Brain microvascular endothelial cell (primary cell): ENCODE results near the gene CCDC82.

ENCODE experiments used
- DNase-seq: peaks from one replicate; pipeline ENCODE4 v3.0.0-alpha.2; 2020
- H3K27ac ChIP-seq: fragments of 250-450 bp; sonication (Bioruptor Pico); 2 replicates; pipeline ENCODE4 v1.5.1; 2020; ENCODE audit warnings: mild to moderate bottlenecking, moderate library complexity
- H3K27me3 ChIP-seq: fragments of 250-450 bp; sonication (Bioruptor Pico); replicated peaks from 2 replicates; pipeline ENCODE4 v1.5.1; 2020; ENCODE audit warnings: mild to moderate bottlenecking
- H3K36me3 ChIP-seq: fragments of 250-450 bp; sonication (Bioruptor Pico); replicated peaks from 2 replicates; pipeline ENCODE4 v1.5.1; 2020; ENCODE audit warnings: mild to moderate bottlenecking
- H3K4me3 ChIP-seq: 2 replicates; pipeline ENCODE4 v1.5.1; 2011; ENCODE audit warnings: low read depth, mild to moderate bottlenecking, control low read depth, low read length, moderate library complexity
- in situ Hi-C: cut with HindIII; loops from 2 replicates; pipeline ENCODE4 v1.10.0; 2017; ENCODE audit warnings: low sequenced_read_pairs, low pct_ligation_motif_present
- TF ChIP-seq, protein P1 (sequence below): IDR thresholded peaks from 2 replicates; pipeline ENCODE4 v1.5.1; 2011; ENCODE audit warnings: low read depth, mild to moderate bottlenecking, moderate library complexity, low read length, control low read depth, inconsistent platforms; ENCODE audit errors: missing control alignments

CCDC82 gene

DNA sequence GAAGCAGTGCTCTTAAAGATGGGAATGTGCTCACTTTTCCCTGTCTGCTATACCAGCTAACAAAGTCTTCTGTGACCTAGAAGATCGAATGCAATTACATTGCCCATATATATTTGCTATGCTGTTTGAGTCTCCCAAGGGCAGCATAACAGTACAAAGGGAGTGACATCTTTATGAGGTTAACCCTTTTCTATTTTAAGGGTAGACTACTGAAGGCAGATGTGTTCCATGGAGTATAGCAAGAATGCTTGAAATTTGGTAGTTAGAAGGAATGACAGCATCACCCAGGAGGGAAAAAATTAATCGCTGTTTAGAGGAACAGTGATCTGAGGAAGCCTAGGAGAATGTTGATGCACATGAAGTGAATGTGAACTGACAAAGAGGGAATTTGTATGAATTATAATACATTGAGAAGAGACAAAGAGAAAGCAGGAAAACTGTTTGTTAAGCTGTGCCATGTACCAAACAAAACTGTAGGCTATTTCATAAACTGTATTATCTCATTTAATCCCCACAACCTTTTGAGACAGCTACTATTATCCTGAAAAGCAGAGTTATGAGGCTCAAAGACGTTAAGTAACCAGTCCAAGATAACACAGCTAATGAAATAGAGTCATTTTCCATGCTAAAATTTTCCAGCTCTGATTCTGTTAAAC is 59.7 kb downstream of the CCDC82 start:
- no peak overlapping the region for H3K4me3 ChIP-seq
- DNase-seq, result no peak
- peaks cover 8% of the 10 kb centered on the region for H3K36me3 ChIP-seq
- H3K27ac ChIP-seq, result peak overlapping the region; percentile 54
- TF ChIP-seq, protein P1, sequence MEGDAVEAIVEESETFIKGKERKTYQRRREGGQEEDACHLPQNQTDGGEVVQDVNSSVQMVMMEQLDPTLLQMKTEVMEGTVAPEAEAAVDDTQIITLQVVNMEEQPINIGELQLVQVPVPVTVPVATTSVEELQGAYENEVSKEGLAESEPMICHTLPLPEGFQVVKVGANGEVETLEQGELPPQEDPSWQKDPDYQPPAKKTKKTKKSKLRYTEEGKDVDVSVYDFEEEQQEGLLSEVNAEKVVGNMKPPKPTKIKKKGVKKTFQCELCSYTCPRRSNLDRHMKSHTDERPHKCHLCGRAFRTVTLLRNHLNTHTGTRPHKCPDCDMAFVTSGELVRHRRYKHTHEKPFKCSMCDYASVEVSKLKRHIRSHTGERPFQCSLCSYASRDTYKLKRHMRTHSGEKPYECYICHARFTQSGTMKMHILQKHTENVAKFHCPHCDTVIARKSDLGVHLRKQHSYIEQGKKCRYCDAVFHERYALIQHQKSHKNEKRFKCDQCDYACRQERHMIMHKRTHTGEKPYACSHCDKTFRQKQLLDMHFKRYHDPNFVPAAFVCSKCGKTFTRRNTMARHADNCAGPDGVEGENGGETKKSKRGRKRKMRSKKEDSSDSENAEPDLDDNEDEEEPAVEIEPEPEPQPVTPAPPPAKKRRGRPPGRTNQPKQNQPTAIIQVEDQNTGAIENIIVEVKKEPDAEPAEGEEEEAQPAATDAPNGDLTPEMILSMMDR, result no peak
- no peaks in the 10 kb centered on the region for H3K27me3 ChIP-seq
- in situ Hi-C loops, result no loop called here

DNA sequence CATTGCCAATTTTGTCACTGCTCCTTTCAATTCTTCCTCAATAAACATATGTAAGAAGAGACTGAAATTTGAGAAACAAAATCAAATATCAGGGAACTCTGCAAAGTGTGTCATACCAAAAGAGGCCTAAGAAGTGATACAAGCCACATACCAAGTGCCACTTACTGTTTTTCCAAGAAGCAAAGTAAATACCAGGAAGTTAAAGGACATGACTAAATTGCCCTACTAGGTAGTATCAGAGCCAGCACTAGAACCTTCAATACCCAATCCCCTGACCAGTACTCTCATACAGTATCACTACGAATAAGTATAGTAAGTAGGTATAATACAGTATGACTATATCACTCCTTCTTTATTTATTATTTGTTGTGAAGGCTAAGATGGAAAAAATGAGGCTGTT is 60.3 kb downstream of the CCDC82 start:
- TF ChIP-seq, protein P1, result no peak
- DNase-seq, result no peak
- in situ Hi-C loops, result no loop called here
- no peak overlapping the region for H3K4me3 ChIP-seq
- H3K36me3 ChIP-seq, result peaks cover 4% of the 10 kb centered on the region
- H3K27ac ChIP-seq, result peak overlapping the region; percentile 54
- H3K27me3 ChIP-seq, result no peaks in the 10 kb centered on the region

DNA sequence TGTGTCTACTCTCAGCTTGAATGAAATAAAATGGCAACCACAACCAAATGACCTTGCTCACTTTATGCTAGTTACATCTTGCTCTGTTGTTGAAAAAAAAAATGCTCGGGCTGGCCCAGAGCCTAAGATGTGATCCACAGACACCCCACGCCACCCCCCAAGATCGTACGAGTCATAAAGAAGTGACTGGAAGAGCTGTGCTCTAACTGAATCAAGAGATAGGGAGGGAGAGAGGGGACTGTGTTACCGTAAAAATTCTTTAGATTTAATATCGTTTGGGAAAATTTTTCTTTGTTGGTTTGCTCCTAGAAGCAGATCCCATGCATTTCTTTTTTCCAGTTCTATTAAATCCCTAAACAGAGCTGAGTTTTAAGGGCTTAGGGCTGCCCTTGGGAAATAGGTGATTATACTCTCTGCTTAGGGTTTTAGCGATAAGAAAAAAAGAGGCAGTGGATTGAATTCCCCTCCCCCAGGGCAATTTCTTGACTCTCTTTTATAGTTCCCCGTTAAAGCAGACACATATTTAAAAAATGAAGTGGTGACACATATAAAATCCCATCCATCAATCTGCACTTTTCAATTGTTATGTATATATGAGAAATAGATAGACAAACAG is 61.2 kb downstream of the CCDC82 start:
- TF ChIP-seq, protein P1, result no peak
- peaks cover 3% of the 10 kb centered on the region for H3K36me3 ChIP-seq
- in situ Hi-C loops, result no loop called here
- peak; percentile 53 for DNase-seq
- H3K27me3 ChIP-seq, result no peaks in the 10 kb centered on the region
- peak overlapping the region; percentile 54 for H3K27ac ChIP-seq
- H3K4me3 ChIP-seq, result no peak overlapping the region

- no peaks in the 10 kb centered on the region for H3K27me3 ChIP-seq
- no peak overlapping the region for H3K27ac ChIP-seq
- no peak for DNase-seq
- peaks cover 3% of the 10 kb centered on the region for H3K36me3 ChIP-seq
- TF ChIP-seq, protein P1, result no peak
- in situ Hi-C loops, result no loop called here
- H3K4me3 ChIP-seq, result no peak overlapping the region
Observed at GRCh38 chr11:96326959-96327358, 62.8 kb downstream of the CCDC82 start.

DNA sequence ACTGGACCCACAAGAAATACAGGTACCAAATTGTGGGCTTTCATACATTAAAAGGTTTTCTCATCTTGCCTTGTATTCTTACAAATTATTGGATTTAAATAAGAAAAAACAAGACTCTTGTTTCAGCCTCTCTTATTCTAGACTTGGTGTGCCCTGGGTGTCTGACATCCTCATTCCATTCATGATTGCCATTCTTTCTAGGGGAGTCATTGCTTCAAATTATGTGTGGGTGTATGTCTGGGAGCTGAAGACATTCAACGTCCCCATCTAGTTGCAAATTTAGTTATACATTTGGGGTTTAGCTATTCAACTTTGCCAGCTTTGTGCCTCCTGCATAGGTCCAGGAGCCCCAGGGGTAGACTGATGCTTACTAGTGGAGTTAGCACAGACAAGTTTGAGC is 64.8 kb downstream of the CCDC82 start:
- in situ Hi-C loops, result no loop called here
- peak overlapping the region; percentile 81 for H3K27ac ChIP-seq
- H3K27me3 ChIP-seq, result no peaks in the 10 kb centered on the region
- peaks cover 3% of the 10 kb centered on the region for H3K36me3 ChIP-seq
- TF ChIP-seq, protein P1, result no peak
- H3K4me3 ChIP-seq, result no peak overlapping the region
- peak; percentile 77 for DNase-seq

GRCh38 chr11:96323642-96323985 is 66.1 kb downstream of the CCDC82 start:
- no peak overlapping the region for H3K4me3 ChIP-seq
- DNase-seq, result no peak
- H3K27me3 ChIP-seq, result no peaks in the 10 kb centered on the region
- in situ Hi-C loops, result no loop called here
- H3K36me3 ChIP-seq, result peaks cover 3% of the 10 kb centered on the region
- H3K27ac ChIP-seq, result peak overlapping the region; percentile 81
- TF ChIP-seq, protein P1, result no peak
